Measurements from ENCODE around the gene NBDY. TPM values are rescaled to one million over a fixed set of nuclear protein-coding genes. Genes with fewer than 3 reads are reported as not detected.
A peak's percentile ranks its signal among the peaks of the same experiment; 100 is the strongest.
"Not testable (repeated sequence)": the region's sequence is repeated elsewhere in the genome, so short reads cannot be mapped to it uniquely, and the experiment has no call there.

The NBDY gene, protein sequence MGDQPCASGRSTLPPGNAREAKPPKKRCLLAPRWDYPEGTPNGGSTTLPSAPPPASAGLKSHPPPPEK
- total RNA-seq (2014; rRNA removed; shearing (Covaris generic)) = 8.3 and 16.7 TPM in 2 replicates

- Histone ChIP-seq H3K4me1 (replicated peaks) (no peaks in the 10 kb centered on the region), H3K9me3 (replicated peaks) (no peaks in the 10 kb centered on the region), H3K4me3 (peak within 1 kb of the TSS; percentile 56), H3K36me3 (no peaks in the 10 kb centered on the region), H3K27me3 (replicated peaks) (no peaks in the 10 kb centered on the region), H3K27ac (peak within 1 kb of the TSS; percentile 45; the same call in 1 of the 2 replicates)
- DNase-seq (ENCODE audit: low read depth in 1 of 2, low spot score in 2 of 2) = peak; percentile 33 to 49
Measured at GRCh38 chrX:56729152-56729850, at the start of gene NBDY. Gene NBDY (plus strand): TSS chrX:56729243. CDS start chrX:56729354, 111 bp downstream.

GRCh38 chrX:56704530-56704929, 24.5 kb upstream of the NBDY start:
- not testable (repeated sequence) for H3K36me3 ChIP-seq; H3K4me1 ChIP-seq (replicated peaks); DNase-seq (ENCODE audit: low read depth in 1 of 2, low spot score in 2 of 2); H3K27me3 ChIP-seq (replicated peaks); H3K4me3 ChIP-seq; H3K27ac ChIP-seq; H3K9me3 ChIP-seq (replicated peaks)

DNA sequence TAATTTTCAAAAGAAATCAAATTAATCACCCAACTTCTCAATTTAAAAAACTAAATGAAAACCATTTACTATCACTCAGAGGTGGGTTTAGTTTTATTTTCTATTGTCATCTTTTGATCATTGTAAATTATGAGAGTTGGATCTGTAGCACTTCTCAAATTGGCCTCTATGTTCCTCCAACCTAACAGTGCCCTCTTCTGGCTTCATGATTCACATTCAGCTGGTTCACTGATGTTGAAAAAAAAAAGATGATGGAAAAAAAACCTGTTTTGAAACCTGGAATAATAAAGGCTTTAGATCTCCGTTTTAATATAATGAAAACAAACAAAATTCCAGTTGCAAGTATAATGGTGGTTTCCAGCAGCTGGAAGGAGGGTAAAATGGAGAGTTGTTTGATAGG, 2.4 kb upstream of the NBDY start:
- H3K27me3 ChIP-seq (replicated peaks) = no peaks in the 10 kb centered on the region
- no peaks in the 10 kb centered on the region for H3K36me3 ChIP-seq
- no peak overlapping the region for H3K27ac ChIP-seq
- no peaks in the 10 kb centered on the region for H3K9me3 ChIP-seq (replicated peaks)
- no peaks in the 10 kb centered on the region for H3K4me1 ChIP-seq (replicated peaks)
- peak in 1 of 2 experiments; percentile 2 for DNase-seq (ENCODE audit: low read depth in 1 of 2, low spot score in 2 of 2)
- no peak overlapping the region for H3K4me3 ChIP-seq

- no peaks in the 10 kb centered on the region for H3K27me3 ChIP-seq (replicated peaks)
- no peak overlapping the region for H3K4me3 ChIP-seq
- no peaks in the 10 kb centered on the region for H3K9me3 ChIP-seq (replicated peaks)
- H3K36me3 ChIP-seq = no peaks in the 10 kb centered on the region
- H3K27ac ChIP-seq = no peak overlapping the region
- no peak for DNase-seq (ENCODE audit: low read depth in 1 of 2, low spot score in 2 of 2)
- H3K4me1 ChIP-seq (replicated peaks) = no peaks in the 10 kb centered on the region
Measured at GRCh38 chrX:56727531-56727930, 1.5 kb upstream of the NBDY start.

DNA sequence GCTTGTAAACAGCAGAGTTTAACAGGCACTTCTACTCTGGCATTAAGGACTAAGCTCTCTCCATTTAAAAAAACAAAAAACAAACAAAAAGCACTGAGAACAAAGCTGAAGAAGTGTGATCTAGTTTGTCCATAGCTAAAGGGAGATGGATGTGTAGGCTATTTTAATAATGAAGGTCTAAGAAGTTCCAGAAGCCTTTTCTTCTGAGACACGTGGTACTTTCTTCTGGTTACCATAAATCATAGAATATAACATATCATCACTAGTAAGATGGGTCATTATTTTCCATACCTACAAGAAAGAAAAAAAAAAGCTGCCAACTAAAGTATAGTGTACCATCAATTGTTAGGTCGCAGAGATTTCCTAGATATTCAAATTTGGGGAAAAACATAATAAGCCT, 722 bp upstream of the NBDY start:
- Histone ChIP-seq H3K27me3 (replicated peaks) (no peaks in the 10 kb centered on the region), H3K36me3 (no peaks in the 10 kb centered on the region), H3K27ac (no peak overlapping the region), H3K9me3 (replicated peaks) (no peaks in the 10 kb centered on the region), H3K4me1 (replicated peaks) (no peaks in the 10 kb centered on the region), H3K4me3 (peak overlapping the region; percentile 56)
- DNase-seq (ENCODE audit: low read depth in 1 of 2, low spot score in 2 of 2) = peak in 1 of 2 experiments; percentile 12

- H3K36me3 ChIP-seq = no peaks in the 10 kb centered on the region
- H3K27me3 ChIP-seq (replicated peaks) = no peaks in the 10 kb centered on the region
- no peak for DNase-seq (ENCODE audit: low read depth in 1 of 2, low spot score in 2 of 2)
- peak overlapping the region; percentile 56 for H3K4me3 ChIP-seq
- H3K4me1 ChIP-seq (replicated peaks) = no peaks in the 10 kb centered on the region
- H3K27ac ChIP-seq = no peak overlapping the region
- no peaks in the 10 kb centered on the region for H3K9me3 ChIP-seq (replicated peaks)
Measured at GRCh38 chrX:56728752-56729151, 291 bp upstream of the NBDY start.

DNA sequence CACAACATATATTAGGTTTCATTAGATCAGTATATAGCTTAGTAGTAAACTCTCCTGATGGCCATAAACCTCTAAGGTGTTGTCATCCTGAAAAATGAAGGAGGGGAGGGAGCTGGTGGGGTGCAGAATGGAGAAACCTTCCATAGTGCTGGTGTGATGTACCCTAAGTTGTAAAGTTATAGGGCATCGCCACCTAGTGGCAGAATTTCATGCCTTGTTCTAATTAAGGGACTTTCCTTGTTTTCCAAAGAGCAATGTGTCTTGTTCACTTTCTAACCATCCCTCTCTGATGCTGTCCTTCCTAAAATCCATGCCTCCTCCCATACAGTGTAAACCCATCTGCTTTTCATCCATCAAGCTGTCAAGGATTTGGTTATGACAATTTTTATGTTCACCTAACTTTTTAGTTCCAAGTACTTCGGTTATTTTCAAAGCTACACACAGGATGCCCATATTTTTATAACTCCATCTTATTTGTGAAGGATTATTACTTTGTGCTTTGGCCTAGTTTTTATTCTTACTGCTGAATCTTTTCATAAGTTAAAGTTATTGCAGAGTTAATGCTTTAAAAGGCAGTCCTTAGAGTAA, 4.5 kb downstream of the NBDY start:
- no peaks in the 10 kb centered on the region for H3K9me3 ChIP-seq (replicated peaks)
- peak; percentile 23 to 46 for DNase-seq (ENCODE audit: low read depth in 1 of 2, low spot score in 2 of 2)
- no peak overlapping the region for H3K27ac ChIP-seq
- no peaks in the 10 kb centered on the region for H3K27me3 ChIP-seq (replicated peaks)
- no peaks in the 10 kb centered on the region for H3K4me1 ChIP-seq (replicated peaks)
- H3K36me3 ChIP-seq = no peaks in the 10 kb centered on the region
- no peak overlapping the region for H3K4me3 ChIP-seq

DNA sequence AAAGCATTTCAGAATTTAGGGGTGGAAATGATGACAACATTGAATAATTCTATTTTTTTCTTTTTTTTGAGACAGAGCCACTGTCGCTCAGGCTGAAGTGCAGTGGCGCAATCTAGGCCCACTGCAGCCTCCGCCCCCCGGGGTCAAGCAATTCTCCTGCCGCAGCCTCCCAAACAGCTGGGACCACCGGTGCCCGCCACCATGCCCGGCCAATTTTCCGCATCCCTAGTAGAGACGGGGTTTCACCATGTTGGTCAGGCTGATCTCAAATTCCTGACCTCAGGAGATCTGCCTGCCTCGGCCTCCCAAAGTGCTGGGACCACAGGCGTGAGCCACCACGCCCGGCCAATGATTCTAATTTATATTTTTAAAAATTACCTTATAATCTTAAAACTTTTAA, 7.2 kb downstream of the NBDY start:
- Histone ChIP-seq H3K4me3 (no peak overlapping the region), H3K36me3 (no peaks in the 10 kb centered on the region), H3K4me1 (replicated peaks) (no peaks in the 10 kb centered on the region), H3K27me3 (replicated peaks) (no peaks in the 10 kb centered on the region), H3K27ac (no peak overlapping the region), H3K9me3 (replicated peaks) (no peaks in the 10 kb centered on the region)
- DNase-seq (ENCODE audit: low read depth in 1 of 2, low spot score in 2 of 2) = no peak

DNA sequence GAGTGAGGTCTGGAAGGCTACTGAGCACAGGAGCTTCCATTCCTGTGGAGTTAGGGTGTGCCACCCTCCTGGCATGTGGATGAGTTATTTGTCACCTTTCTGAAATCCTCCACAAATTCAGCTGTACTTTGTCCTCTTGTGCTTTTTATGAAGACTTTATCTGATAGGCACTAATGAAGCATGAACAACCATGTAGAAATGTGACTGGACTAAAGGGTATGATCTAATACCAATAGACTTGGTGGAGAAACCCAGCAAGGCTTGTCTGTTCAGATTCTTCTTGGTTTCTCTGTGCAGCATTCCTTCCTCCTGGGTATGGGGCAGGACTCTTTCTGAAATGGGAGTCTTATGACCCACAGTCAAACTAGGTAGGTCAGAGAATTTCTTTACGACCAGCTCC, 9.6 kb downstream of the NBDY start:
- no peak for DNase-seq (ENCODE audit: low read depth in 1 of 2, low spot score in 2 of 2)
- H3K9me3 ChIP-seq (replicated peaks) = no peaks in the 10 kb centered on the region
- H3K4me3 ChIP-seq = no peak overlapping the region
- H3K36me3 ChIP-seq = no peaks in the 10 kb centered on the region
- H3K4me1 ChIP-seq (replicated peaks) = no peaks in the 10 kb centered on the region
- H3K27me3 ChIP-seq (replicated peaks) = no peaks in the 10 kb centered on the region
- no peak overlapping the region for H3K27ac ChIP-seq

- H3K27ac ChIP-seq = no peak overlapping the region
- no peaks in the 10 kb centered on the region for H3K36me3 ChIP-seq
- DNase-seq (ENCODE audit: low read depth in 1 of 2, low spot score in 2 of 2) = no peak
- no peak overlapping the region for H3K4me3 ChIP-seq
- H3K9me3 ChIP-seq (replicated peaks) = no peaks in the 10 kb centered on the region
- peaks cover 9% of the 10 kb centered on the region for H3K4me1 ChIP-seq (replicated peaks)
- H3K27me3 ChIP-seq (replicated peaks) = no peaks in the 10 kb centered on the region
Measured at GRCh38 chrX:56744996-56745395, 16.0 kb downstream of the NBDY start.

- Histone ChIP-seq H3K36me3 (no peaks in the 10 kb centered on the region), H3K27ac (0 out of 2 replicates have a peak overlapping the region, but pooled peaks have one; percentile 26), H3K9me3 (replicated peaks) (no peaks in the 10 kb centered on the region), H3K4me1 (replicated peaks) (peaks cover 16% of the 10 kb centered on the region), H3K27me3 (replicated peaks) (no peaks in the 10 kb centered on the region), H3K4me3 (no peak overlapping the region)
- no peak for DNase-seq (ENCODE audit: low read depth in 1 of 2, low spot score in 2 of 2)
Measured at GRCh38 chrX:56746996-56747395, 18.0 kb downstream of the NBDY start.

GRCh38 chrX:56751071-56751470, 22.0 kb downstream of the NBDY start:
- H3K27me3 ChIP-seq (replicated peaks) = no peaks in the 10 kb centered on the region
- peaks cover 16% of the 10 kb centered on the region for H3K4me1 ChIP-seq (replicated peaks)
- H3K36me3 ChIP-seq = no peaks in the 10 kb centered on the region
- no peak overlapping the region for H3K4me3 ChIP-seq
- no peak overlapping the region; the same call in 1 of the 2 replicates for H3K27ac ChIP-seq
- DNase-seq (ENCODE audit: low read depth in 1 of 2, low spot score in 2 of 2) = peak in 1 of 2 experiments; percentile 12
- H3K9me3 ChIP-seq (replicated peaks) = no peaks in the 10 kb centered on the region

DNA sequence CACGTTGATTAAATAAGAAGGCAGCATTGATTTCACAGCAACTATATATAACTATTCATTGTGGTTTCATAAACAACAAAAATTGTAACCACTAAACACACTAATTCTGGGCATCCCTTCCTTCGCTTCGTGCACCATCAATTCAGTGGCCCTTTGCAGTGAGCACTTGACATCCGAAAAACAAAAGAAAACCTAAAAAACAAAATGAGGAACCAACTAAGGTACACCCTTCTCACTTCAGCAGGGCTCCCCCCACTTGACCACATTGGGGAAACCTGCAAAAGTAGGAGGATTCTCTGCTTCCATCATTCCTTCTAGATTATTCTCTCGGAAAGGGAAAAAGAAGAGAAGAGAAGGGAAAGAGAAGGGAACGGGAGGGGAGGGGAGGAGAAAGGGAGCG, 28.3 kb downstream of the NBDY start:
- no peaks in the 10 kb centered on the region for H3K27me3 ChIP-seq (replicated peaks)
- H3K4me3 ChIP-seq = no peak overlapping the region

DNA sequence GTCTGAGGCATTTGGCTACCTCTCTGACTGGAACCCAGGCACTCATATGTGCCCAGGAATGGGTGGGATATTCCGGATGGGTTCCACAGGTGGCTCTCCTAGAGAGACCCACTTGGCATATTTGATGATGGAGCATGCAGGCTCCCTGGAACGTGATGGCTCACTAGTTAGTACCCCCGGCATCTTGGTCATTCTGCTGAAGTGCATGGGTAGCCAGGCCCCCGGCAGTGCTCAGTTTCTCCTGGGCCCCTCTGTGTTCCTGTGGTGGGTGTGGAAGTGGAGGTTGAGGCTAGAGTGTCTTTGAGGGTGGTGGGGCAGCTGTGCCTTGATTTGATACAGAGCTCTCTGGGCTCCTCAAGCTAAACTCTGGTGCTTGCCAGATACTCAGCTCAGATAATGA, 29.4 kb downstream of the NBDY start:
- Histone ChIP-seq H3K9me3 (replicated peaks) (no peaks in the 10 kb centered on the region), H3K4me1 (replicated peaks) (no peaks in the 10 kb centered on the region), H3K27ac (no peak overlapping the region), H3K27me3 (replicated peaks) (no peaks in the 10 kb centered on the region), H3K4me3 (no peak overlapping the region), H3K36me3 (no peaks in the 10 kb centered on the region)
- no peak for DNase-seq (ENCODE audit: low read depth in 1 of 2, low spot score in 2 of 2)

More for the DNA sequence above, 28.3 kb downstream of the NBDY start:
- Histone ChIP-seq H3K9me3 (replicated peaks) (no peaks in the 10 kb centered on the region), H3K4me1 (replicated peaks) (no peaks in the 10 kb centered on the region), H3K27ac (no peak overlapping the region), H3K36me3 (no peaks in the 10 kb centered on the region)
- no peak for DNase-seq (ENCODE audit: low read depth in 1 of 2, low spot score in 2 of 2)
